Spleen (tissue), 7 donors: ENCODE data around the gene EMILIN1.

ENCODE experiments used
- POLR2A ChIP-seq, 3 donors: fragments of 450-650 bp; IDR thresholded peaks; one replicate each; pipeline ENCODE4 v1.5.1; 2017; ENCODE audit warnings: antibody characterized with exemption in 3 of 3, mild to moderate bottlenecking in 1 of 3
- POLR2AphosphoS5 ChIP-seq, 3 donors: sonication (generic); formaldehyde crosslinking; IDR thresholded peaks; one replicate each; pipeline ENCODE4 v1.5.1; 2017; ENCODE audit warnings: antibody characterized with exemption in 3 of 3
- TF ChIP-seq, protein P1 (sequence below), 11 experiments: fragments of 200-600 bp in 7 of 11; fragments of 450-650 bp in 4 of 11; sonication (generic) in 4 of 11; IDR thresholded peaks in 8 of 11; conservative IDR thresholded peaks in 3 of 11; 1 replicate in 7 of 11; 2 replicates in 4 of 11; pipeline versions ENCODE4 v1.4.0 to v1.8.0; 2016 to 2021; ENCODE audit warnings: antibody characterized with exemption in 11 of 11, inconsistent platforms in 4 of 11, mild to moderate bottlenecking in 1 of 11
- donor health status: DM: no; HTN: no; CAD: no; lungs with moderate emphysema.
- donor health status: DM: no; HTN: no; CAD: no.
- donor health status: DM: no; HTN: no; CAD: no.

- TF ChIP-seq, protein P1, sequence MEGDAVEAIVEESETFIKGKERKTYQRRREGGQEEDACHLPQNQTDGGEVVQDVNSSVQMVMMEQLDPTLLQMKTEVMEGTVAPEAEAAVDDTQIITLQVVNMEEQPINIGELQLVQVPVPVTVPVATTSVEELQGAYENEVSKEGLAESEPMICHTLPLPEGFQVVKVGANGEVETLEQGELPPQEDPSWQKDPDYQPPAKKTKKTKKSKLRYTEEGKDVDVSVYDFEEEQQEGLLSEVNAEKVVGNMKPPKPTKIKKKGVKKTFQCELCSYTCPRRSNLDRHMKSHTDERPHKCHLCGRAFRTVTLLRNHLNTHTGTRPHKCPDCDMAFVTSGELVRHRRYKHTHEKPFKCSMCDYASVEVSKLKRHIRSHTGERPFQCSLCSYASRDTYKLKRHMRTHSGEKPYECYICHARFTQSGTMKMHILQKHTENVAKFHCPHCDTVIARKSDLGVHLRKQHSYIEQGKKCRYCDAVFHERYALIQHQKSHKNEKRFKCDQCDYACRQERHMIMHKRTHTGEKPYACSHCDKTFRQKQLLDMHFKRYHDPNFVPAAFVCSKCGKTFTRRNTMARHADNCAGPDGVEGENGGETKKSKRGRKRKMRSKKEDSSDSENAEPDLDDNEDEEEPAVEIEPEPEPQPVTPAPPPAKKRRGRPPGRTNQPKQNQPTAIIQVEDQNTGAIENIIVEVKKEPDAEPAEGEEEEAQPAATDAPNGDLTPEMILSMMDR (IDR thresholded peaks at IDR 0.05 in 8 of 11, conservative IDR thresholded peaks at IDR 0.05 in 3 of 11) = no peak
- TF ChIP-seq POLR2A (IDR thresholded peaks at IDR 0.05) (no peak), POLR2AphosphoS5 (IDR thresholded peaks at IDR 0.05) (no peak)
Measured at GRCh38 chr2:27084297-27085061, 6.1 kb downstream of the EMILIN1 start.
